Keratinocyte (primary cell): ENCODE measurements around the gene ZSCAN5A. TPM values are rescaled to one million over a fixed set of nuclear protein-coding genes. Genes with fewer than 3 reads are reported as not detected.

Source experiments
- DNase-seq: peaks from one replicate; pipeline ENCODE4 v3.0.0-alpha.2; 2011; ENCODE audit warnings: low read depth, missing footprints, low spot score
- FAIRE-seq: peaks from 2 replicates; lab custom pipeline; 2011; peaks lifted over from hg19 to GRCh38; lab: Jason Lieb, UNC
- H2AFZ ChIP-seq: 2 replicates; pipeline ENCODE4 v1.6.0; 2012; ENCODE audit warnings: low read length, control low read depth, inconsistent platforms; ENCODE audit not compliant: control insufficient read depth
- H3K27ac ChIP-seq: 2 replicates; pipeline ENCODE4 v1.5.1; 2011; ENCODE audit warnings: low read length; ENCODE audit not compliant: control insufficient read depth, insufficient read depth
- H3K27me3 ChIP-seq: 3 replicates; pipeline ENCODE4 v1.6.0; 2011; ENCODE audit warnings: low read length; ENCODE audit not compliant: control insufficient read depth, insufficient read depth; ENCODE audit errors: extremely low read depth
- H3K36me3 ChIP-seq, 2 experiments: 2 replicates in 1 of 2; 3 replicates in 1 of 2; pipeline ENCODE4 v1.5.1; 2011; ENCODE audit warnings: low read length in 2 of 2, mild to moderate bottlenecking in 1 of 2; ENCODE audit not compliant: control insufficient read depth in 2 of 2, insufficient read depth in 2 of 2; ENCODE audit errors: extremely low read depth in 1 of 2
- H3K4me1 ChIP-seq: 3 replicates; pipeline ENCODE4 v1.5.1; 2011; ENCODE audit warnings: low read length; ENCODE audit not compliant: control insufficient read depth, insufficient read depth; ENCODE audit errors: extremely low read depth
- H3K4me2 ChIP-seq: 3 replicates; pipeline ENCODE4 v1.6.0; 2011; ENCODE audit warnings: low read depth, low read length; ENCODE audit not compliant: control insufficient read depth, insufficient read depth; ENCODE audit errors: extremely low read depth
- H3K4me3 ChIP-seq, 3 experiments: fragments of 200-600 bp in 1 of 3; sonication (generic) in 1 of 3; 2 replicates in 2 of 3; 3 replicates in 1 of 3; pipeline ENCODE4 v1.5.1; 2011 to 2016; ENCODE audit warnings: low read length in 3 of 3, mild to moderate bottlenecking in 3 of 3, control low read depth in 2 of 3, inconsistent platforms in 1 of 3, low read depth in 1 of 3, mixed read lengths in 1 of 3, mixed run types in 1 of 3, moderate library complexity in 1 of 3; ENCODE audit not compliant: control insufficient read depth in 2 of 3, insufficient read depth in 2 of 3; ENCODE audit errors: extremely low read depth in 1 of 3
- H3K79me2 ChIP-seq: 2 replicates; pipeline ENCODE4 v1.6.0; 2012; ENCODE audit warnings: low read length; ENCODE audit not compliant: control insufficient read depth, insufficient read depth
- H3K9ac ChIP-seq: 3 replicates; pipeline ENCODE4 v1.6.0; 2011; ENCODE audit warnings: low read length; ENCODE audit not compliant: control insufficient read depth, insufficient read depth; ENCODE audit errors: extremely low read depth
- H3K9me1 ChIP-seq: 3 replicates; pipeline ENCODE4 v1.6.0; 2011; ENCODE audit warnings: low read length; ENCODE audit not compliant: control insufficient read depth, insufficient read depth; ENCODE audit errors: extremely low read depth
- H3K9me3 ChIP-seq: 2 replicates; pipeline ENCODE4 v1.5.1; 2012; ENCODE audit warnings: low read depth, low read length; ENCODE audit not compliant: control insufficient read depth
- H4K20me1 ChIP-seq: 3 replicates; pipeline ENCODE4 v1.6.0; 2011; ENCODE audit warnings: low read length; ENCODE audit not compliant: control insufficient read depth, insufficient read depth; ENCODE audit errors: extremely low read depth
- EZH2 ChIP-seq: IDR thresholded peaks from one replicate; pipeline ENCODE4 v1.6.1; 2012; ENCODE audit warnings: inconsistent platforms, mild to moderate bottlenecking, low read length, moderate library complexity
- dilution Hi-C: fragments of 300-500 bp; cut with MboI; formaldehyde crosslinking; loops from one replicate; pipeline ENCODE4 v1.7.0; 2020; ENCODE audit warnings: low sequenced_read_pairs; ENCODE audit not compliant: extremely low pct_ligation_motif_present
- polyA plus RNA-seq, 5 experiments: library from polyadenylated mRNA; depleted of rRNA in 3 of 5; stranded (reverse) in 3 of 5; stranded (forward) in 1 of 5; unstranded in 1 of 5; fragments of >200 nt; gene quantifications; 1 replicate in 1 of 5; 2 replicates in 3 of 5; 3 replicates in 1 of 5; pipeline versions ENCODE4 v1.2.1 to v1.2.3, GENCODE V29; 2011 to 2012; ENCODE audit warnings: missing spikeins in 2 of 5, low read depth in 1 of 5, low replicate concordance in 1 of 5
- TF ChIP-seq, protein P1 (sequence below), 3 experiments: IDR thresholded peaks in 1 of 3; conservative IDR thresholded peaks in 1 of 3; optimal IDR thresholded peaks in 1 of 3; 2 replicates in 2 of 3; 3 replicates in 1 of 3; pipeline versions ENCODE3 to v1.5.1; 2011; ENCODE audit warnings: low read length in 3 of 3, mild to moderate bottlenecking in 3 of 3, moderate library complexity in 2 of 3, control low read depth in 1 of 3, inconsistent platforms in 1 of 3; ENCODE audit not compliant: insufficient read depth in 2 of 3; ENCODE audit errors: extremely low read depth in 1 of 3

ZSCAN5A gene
- polyA plus RNA-seq, 1 donor (not counting 4 experiments of a cell fraction or from before 2014, with no cell fraction given) = 6.1 TPM

DNA sequence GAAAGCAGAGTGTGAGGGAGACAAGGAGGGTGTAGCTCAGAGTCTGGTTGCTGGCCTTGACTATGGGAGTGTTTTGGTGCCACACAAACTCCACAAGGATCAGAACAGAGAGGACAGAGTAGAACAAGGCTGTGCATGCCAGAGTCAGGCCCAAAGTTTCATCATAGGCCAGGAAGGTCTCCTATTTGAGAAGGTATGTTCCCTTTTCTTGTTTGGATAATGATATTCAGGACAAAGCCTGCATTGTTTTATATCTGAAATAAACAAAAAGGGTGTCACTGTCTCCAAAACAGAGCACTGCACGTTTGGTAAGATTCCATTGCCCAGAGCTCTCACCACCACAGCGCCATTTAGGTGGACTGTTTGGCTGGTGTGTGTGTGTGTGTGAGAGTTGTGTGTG is 3.1 kb upstream of the ZSCAN5A start:
- H2AFZ ChIP-seq = no peak overlapping the region
- TF ChIP-seq, protein P1, sequence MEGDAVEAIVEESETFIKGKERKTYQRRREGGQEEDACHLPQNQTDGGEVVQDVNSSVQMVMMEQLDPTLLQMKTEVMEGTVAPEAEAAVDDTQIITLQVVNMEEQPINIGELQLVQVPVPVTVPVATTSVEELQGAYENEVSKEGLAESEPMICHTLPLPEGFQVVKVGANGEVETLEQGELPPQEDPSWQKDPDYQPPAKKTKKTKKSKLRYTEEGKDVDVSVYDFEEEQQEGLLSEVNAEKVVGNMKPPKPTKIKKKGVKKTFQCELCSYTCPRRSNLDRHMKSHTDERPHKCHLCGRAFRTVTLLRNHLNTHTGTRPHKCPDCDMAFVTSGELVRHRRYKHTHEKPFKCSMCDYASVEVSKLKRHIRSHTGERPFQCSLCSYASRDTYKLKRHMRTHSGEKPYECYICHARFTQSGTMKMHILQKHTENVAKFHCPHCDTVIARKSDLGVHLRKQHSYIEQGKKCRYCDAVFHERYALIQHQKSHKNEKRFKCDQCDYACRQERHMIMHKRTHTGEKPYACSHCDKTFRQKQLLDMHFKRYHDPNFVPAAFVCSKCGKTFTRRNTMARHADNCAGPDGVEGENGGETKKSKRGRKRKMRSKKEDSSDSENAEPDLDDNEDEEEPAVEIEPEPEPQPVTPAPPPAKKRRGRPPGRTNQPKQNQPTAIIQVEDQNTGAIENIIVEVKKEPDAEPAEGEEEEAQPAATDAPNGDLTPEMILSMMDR (optimal IDR thresholded peaks at IDR 0.05 in 1 of 3, IDR thresholded peaks at IDR 0.05 in 1 of 3, conservative IDR thresholded peaks at IDR 0.05 in 1 of 3; ENCODE audit: extremely low read depth in 1 of 3, insufficient read depth in 2 of 3, low read length in 3 of 3) = no peak
- TF ChIP-seq EZH2 = no peak
- dilution Hi-C loops = no loop called here
- H3K4me3 ChIP-seq = no peak overlapping the region
- peaks cover 0 to 3% of the 10 kb centered on the region in 2 experiments for H3K36me3 ChIP-seq
- FAIRE-seq = no peak
- no peak overlapping the region for H3K4me2 ChIP-seq
- no peak overlapping the region for H3K27ac ChIP-seq
- H3K9me3 ChIP-seq = no peaks in the 10 kb centered on the region
- DNase-seq = no peak
- no peaks in the 10 kb centered on the region for H3K9me1 ChIP-seq
- H3K9ac ChIP-seq = no peak overlapping the region
- peaks cover 18% of the 10 kb centered on the region for H3K4me1 ChIP-seq
- H3K79me2 ChIP-seq = peaks cover 6% of the 10 kb centered on the region
- no peaks in the 10 kb centered on the region for H3K27me3 ChIP-seq
- H4K20me1 ChIP-seq = no peaks in the 10 kb centered on the region

DNA sequence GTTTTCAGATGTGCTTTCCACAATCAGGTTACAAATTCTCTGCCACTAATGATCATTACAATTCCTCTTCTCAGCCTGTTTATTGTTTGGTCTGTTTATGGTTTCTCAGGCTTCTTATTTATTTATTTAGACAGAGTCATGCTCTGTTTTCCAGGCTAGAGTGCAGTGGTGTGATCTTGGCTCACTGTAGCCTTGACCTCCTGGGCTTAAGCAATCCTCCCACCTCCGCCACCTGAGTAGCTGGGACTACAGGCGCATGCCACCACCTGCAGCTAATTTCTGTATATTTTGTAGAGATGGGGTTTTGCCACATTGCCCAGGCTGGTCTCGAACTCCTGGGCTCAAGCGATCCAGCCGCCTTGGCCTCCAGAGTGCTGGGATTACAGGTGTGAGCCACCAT is 2.1 kb upstream of the ZSCAN5A start:
- Histone ChIP-seq H3K27ac (no peak overlapping the region), H2AFZ (no peak overlapping the region), H3K36me3 (peaks cover 0 to 4% of the 10 kb centered on the region in 2 experiments), H3K4me2 (no peak overlapping the region), H4K20me1 (no peaks in the 10 kb centered on the region), H3K27me3 (no peaks in the 10 kb centered on the region), H3K9me3 (no peaks in the 10 kb centered on the region), H3K9ac (no peak overlapping the region), H3K4me3 (no peak overlapping the region), H3K79me2 (peaks cover 8% of the 10 kb centered on the region), H3K4me1 (peaks cover 18% of the 10 kb centered on the region), H3K9me1 (no peaks in the 10 kb centered on the region)
- no peak for FAIRE-seq
- DNase-seq = no peak
- dilution Hi-C loops = no loop called here
- TF ChIP-seq, protein P1 (optimal IDR thresholded peaks at IDR 0.05 in 1 of 3, IDR thresholded peaks at IDR 0.05 in 1 of 3, conservative IDR thresholded peaks at IDR 0.05 in 1 of 3; ENCODE audit: extremely low read depth in 1 of 3, insufficient read depth in 2 of 3, low read length in 3 of 3) = no peak
- no peak for TF ChIP-seq EZH2
